HepG2 (cell line): ENCODE data around the gene PTGIS. TPM values are rescaled to one million over a fixed set of nuclear protein-coding genes. Genes with fewer than 3 reads are reported as not detected.

ENCODE experiments used
- ARHGAP35 ChIP-seq: sonication (generic); formaldehyde crosslinking; IDR thresholded peaks from 2 replicates; pipeline ENCODE4 v1.9.0; 2022; ENCODE audit warnings: mild to moderate bottlenecking, inconsistent platforms, moderate library complexity, missing genetic modification reagents, borderline replicate concordance
- ATAD3A ChIP-seq: sonication (generic); formaldehyde crosslinking; IDR thresholded peaks from 2 replicates; pipeline ENCODE4 v1.4.0; 2020; ENCODE audit warnings: missing genetic modification reagents
- CBX5 ChIP-seq: sonication (generic); formaldehyde crosslinking; IDR thresholded peaks from 2 replicates; pipeline ENCODE4 v1.4.0; 2020; ENCODE audit warnings: missing genetic modification reagents, borderline replicate concordance
- CREM ChIP-seq, 2 experiments: sonication (generic) in 1 of 2; formaldehyde crosslinking in 1 of 2; IDR thresholded peaks; 2 replicates each; pipeline versions ENCODE4 v1.4.0 to v1.6.1; 2016 to 2020; ENCODE audit warnings: antibody characterized with exemption in 1 of 2, mild to moderate bottlenecking in 1 of 2, missing genetic modification reagents in 1 of 2
- MBNL3 ChIP-seq: fragments of 250-450 bp; sonication (Bioruptor Pico); conservative IDR thresholded peaks from 2 replicates; pipeline ENCODE4 v1.8.0; 2022; ENCODE audit warnings: mild to moderate bottlenecking, inconsistent platforms
- PCBP1 ChIP-seq: fragments of 200-400 bp; formaldehyde crosslinking; IDR thresholded peaks from 2 replicates; pipeline ENCODE4 v1.6.1; 2017; ENCODE audit warnings: mild to moderate bottlenecking, low read depth, low read length, borderline replicate concordance
- POGZ ChIP-seq: sonication (generic); formaldehyde crosslinking; IDR thresholded peaks from 2 replicates; pipeline ENCODE4 v1.4.0; 2020; ENCODE audit warnings: mild to moderate bottlenecking, missing genetic modification reagents
- REL ChIP-seq: sonication (generic); formaldehyde crosslinking; conservative IDR thresholded peaks from 2 replicates; pipeline ENCODE4 v1.8.0; 2022; ENCODE audit warnings: mild to moderate bottlenecking, missing genetic modification reagents, moderate library complexity
- U2AF1 ChIP-seq: fragments of 200-400 bp; formaldehyde crosslinking; optimal IDR thresholded peaks from 2 replicates; pipeline ENCODE3; 2017; ENCODE audit warnings: mild to moderate bottlenecking, low read depth, low read length
- ZFP1 ChIP-seq: IDR thresholded peaks from 2 replicates; pipeline ENCODE4 v1.6.1; 2016
- polyA plus RNA-seq, 8 experiments: library from polyadenylated mRNA; depleted of rRNA in 3 of 8; stranded (reverse) in 7 of 8; unstranded in 1 of 8; fragments of >200 nt; fragmentation: Illumina TruSeq in 4 of 8; extraction: Trizol in 4 of 8; gene quantifications; 2 replicates each; pipeline versions ENCODE4 v1.2.1 to v1.2.3, GENCODE V29; 2011 to 2016; ENCODE audit warnings: low read depth in 4 of 8, missing spikeins in 1 of 8, mixed read lengths in 1 of 8; ENCODE audit not compliant: insufficient read depth in 1 of 8
- total RNA-seq, 5 experiments: library from RNA; depleted of rRNA; stranded (reverse); fragments of >200 nt; fragmentation: Illumina TruSeq; extraction: Trizol; gene quantifications; 2 replicates each; pipeline ENCODE4 v1.2.3, GENCODE V29; 2016; ENCODE audit warnings: low read depth in 1 of 5
- TF ChIP-seq, protein P1 (sequence below): sonication (generic); formaldehyde crosslinking; IDR thresholded peaks from 2 replicates; pipeline ENCODE4 v1.5.1; 2020; ENCODE audit warnings: missing genetic modification reagents, mild to moderate bottlenecking, borderline replicate concordance
- TF ChIP-seq, protein P2 (sequence below): sonication (generic); formaldehyde crosslinking; IDR thresholded peaks from 2 replicates; pipeline ENCODE4 v1.5.0; 2020; ENCODE audit warnings: mild to moderate bottlenecking, missing genetic modification reagents
- TF ChIP-seq, protein P3 (sequence below): sonication (generic); formaldehyde crosslinking; IDR thresholded peaks from 2 replicates; pipeline ENCODE4 v1.4.0; 2020; ENCODE audit warnings: missing genetic modification reagents, borderline replicate concordance
- TF ChIP-seq, protein P4 (sequence below): sonication (generic); formaldehyde crosslinking; IDR thresholded peaks from 2 replicates; pipeline ENCODE4 v1.8.0; 2022; ENCODE audit warnings: mild to moderate bottlenecking, missing genetic modification reagents

The PTGIS gene
- total and polyA plus RNA-seq, 2 of the 13 experiments (the other 11 are each of a cell fraction or from before 2014, with no cell fraction given) = not detected

DNA sequence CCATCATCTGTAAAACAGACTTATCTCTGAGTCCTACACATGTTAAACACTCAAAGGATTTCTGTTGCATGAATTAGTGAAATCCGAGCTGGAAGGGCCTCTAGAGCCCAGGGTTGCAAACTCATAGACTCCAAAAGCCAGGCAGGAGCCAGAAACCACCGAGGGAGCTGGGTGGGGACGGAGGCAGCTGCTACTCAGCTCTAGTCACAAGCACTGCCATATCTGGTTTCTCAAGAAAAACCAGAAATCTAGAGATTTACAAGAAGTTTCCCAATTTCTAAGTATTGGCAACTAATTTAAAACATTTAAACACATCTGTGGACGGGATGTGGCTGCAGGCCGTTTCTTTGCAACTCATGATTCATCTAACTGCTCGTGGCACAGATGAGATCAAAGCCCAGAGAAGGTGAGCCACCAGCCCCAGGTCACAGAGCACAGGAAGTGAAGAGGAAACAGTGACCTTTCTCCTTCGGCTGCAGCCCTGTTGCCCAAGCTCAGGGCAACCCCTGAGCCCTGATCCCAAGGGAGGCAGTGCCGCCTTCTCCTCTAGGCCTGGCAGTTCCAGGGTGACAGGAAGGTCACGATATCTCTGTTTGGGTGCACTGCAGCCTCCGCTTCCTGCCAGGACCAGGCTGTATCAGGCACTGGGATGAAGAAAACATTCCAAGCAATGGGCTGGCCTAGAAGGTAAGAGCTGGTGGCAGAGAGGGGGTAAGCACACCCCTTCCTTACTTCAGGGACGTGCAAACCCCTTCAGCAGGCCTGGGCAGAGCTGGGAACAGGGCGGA is 26.4 kb upstream of the PTGIS start (continued):
- TF ChIP-seq, protein P1, sequence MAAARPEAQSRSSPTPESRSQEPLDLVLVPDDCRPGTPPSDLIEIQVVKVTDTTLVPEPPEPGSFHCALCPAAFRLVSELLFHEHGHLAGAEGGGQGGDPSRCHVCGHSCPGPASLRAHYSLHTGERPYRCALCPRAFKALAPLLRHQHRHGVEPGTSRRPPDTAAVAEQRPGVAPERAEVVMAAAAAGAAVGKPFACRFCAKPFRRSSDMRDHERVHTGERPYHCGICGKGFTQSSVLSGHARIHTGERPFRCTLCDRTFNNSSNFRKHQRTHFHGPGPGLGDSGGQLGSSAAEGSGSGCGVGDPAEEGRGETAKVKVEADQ (CRISPR knock-in tag) = peak; percentile 49; the same call in 1 of the 2 replicates
- TF ChIP-seq PCBP1 = no peak
- TF ChIP-seq, protein P2, sequence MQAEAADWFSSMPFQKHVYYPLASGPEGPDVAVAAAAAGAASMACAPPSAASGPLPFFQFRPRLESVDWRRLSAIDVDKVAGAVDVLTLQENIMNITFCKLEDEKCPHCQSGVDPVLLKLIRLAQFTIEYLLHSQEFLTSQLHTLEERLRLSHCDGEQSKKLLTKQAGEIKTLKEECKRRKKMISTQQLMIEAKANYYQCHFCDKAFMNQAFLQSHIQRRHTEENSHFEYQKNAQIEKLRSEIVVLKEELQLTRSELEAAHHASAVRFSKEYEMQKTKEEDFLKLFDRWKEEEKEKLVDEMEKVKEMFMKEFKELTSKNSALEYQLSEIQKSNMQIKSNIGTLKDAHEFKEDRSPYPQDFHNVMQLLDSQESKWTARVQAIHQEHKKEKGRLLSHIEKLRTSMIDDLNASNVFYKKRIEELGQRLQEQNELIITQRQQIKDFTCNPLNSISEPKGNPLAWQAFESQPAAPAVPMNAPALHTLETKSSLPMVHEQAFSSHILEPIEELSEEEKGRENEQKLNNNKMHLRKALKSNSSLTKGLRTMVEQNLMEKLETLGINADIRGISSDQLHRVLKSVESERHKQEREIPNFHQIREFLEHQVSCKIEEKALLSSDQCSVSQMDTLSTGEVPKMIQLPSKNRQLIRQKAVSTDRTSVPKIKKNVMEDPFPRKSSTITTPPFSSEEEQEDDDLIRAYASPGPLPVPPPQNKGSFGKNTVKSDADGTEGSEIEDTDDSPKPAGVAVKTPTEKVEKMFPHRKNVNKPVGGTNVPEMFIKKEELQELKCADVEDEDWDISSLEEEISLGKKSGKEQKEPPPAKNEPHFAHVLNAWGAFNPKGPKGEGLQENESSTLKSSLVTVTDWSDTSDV (CRISPR knock-in tag) = no peak
- TF ChIP-seq, protein P3, sequence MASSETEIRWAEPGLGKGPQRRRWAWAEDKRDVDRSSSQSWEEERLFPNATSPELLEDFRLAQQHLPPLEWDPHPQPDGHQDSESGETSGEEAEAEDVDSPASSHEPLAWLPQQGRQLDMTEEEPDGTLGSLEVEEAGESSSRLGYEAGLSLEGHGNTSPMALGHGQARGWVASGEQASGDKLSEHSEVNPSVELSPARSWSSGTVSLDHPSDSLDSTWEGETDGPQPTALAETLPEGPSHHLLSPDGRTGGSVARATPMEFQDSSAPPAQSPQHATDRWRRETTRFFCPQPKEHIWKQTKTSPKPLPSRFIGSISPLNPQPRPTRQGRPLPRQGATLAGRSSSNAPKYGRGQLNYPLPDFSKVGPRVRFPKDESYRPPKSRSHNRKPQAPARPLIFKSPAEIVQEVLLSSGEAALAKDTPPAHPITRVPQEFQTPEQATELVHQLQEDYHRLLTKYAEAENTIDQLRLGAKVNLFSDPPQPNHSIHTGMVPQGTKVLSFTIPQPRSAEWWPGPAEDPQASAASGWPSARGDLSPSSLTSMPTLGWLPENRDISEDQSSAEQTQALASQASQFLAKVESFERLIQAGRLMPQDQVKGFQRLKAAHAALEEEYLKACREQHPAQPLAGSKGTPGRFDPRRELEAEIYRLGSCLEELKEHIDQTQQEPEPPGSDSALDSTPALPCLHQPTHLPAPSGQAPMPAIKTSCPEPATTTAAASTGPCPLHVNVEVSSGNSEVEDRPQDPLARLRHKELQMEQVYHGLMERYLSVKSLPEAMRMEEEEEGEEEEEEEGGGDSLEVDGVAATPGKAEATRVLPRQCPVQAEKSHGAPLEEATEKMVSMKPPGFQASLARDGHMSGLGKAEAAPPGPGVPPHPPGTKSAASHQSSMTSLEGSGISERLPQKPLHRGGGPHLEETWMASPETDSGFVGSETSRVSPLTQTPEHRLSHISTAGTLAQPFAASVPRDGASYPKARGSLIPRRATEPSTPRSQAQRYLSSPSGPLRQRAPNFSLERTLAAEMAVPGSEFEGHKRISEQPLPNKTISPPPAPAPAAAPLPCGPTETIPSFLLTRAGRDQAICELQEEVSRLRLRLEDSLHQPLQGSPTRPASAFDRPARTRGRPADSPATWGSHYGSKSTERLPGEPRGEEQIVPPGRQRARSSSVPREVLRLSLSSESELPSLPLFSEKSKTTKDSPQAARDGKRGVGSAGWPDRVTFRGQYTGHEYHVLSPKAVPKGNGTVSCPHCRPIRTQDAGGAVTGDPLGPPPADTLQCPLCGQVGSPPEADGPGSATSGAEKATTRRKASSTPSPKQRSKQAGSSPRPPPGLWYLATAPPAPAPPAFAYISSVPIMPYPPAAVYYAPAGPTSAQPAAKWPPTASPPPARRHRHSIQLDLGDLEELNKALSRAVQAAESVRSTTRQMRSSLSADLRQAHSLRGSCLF = no peak
- TF ChIP-seq, protein P4, sequence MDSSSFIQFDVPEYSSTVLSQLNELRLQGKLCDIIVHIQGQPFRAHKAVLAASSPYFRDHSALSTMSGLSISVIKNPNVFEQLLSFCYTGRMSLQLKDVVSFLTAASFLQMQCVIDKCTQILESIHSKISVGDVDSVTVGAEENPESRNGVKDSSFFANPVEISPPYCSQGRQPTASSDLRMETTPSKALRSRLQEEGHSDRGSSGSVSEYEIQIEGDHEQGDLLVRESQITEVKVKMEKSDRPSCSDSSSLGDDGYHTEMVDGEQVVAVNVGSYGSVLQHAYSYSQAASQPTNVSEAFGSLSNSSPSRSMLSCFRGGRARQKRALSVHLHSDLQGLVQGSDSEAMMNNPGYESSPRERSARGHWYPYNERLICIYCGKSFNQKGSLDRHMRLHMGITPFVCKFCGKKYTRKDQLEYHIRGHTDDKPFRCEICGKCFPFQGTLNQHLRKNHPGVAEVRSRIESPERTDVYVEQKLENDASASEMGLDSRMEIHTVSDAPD = no peak
- no peak for TF ChIP-seq ZFP1 (CRISPR knock-in tag)
- TF ChIP-seq CBX5 (CRISPR knock-in tag) = peak; percentile 65; the same call in 1 of the 2 replicates
- 0 out of 2 replicates have a peak, but pooled peaks have one; percentile 25 for TF ChIP-seq ARHGAP35 (CRISPR knock-in tag)
- TF ChIP-seq MBNL3 (CRISPR knock-in tag) = no peak
- TF ChIP-seq REL (CRISPR knock-in tag) = no peak
- no peak for TF ChIP-seq POGZ (CRISPR knock-in tag)
- no peak for TF ChIP-seq U2AF1
- no peak for TF ChIP-seq CREM (IDR thresholded peaks at IDR 0.05)
- TF ChIP-seq CREM (CRISPR knock-in tag; IDR thresholded peaks at IDR 0.05) = no peak
- no peak; the same call in 1 of the 2 replicates for TF ChIP-seq ATAD3A (CRISPR knock-in tag)
